Measurements from ENCODE around the gene NDUFA9.

Gene NDUFA9

GRCh38 chr12:4630262-4630661 lies 18.7 kb upstream of the NDUFA9 start:
- H3K27me3 ChIP-seq = peaks cover 64% of the 10 kb centered on the region
- no peaks in the 10 kb centered on the region for H3K9me3 ChIP-seq
- no peak for DNase-seq
- H3K36me3 ChIP-seq = no peaks in the 10 kb centered on the region
- H3K4me3 ChIP-seq (ENCODE audit: low read depth, low read length) = no peak overlapping the region
- H3K4me1 ChIP-seq = no peaks in the 10 kb centered on the region
- no peak for TF ChIP-seq CTCF (IDR thresholded peaks at IDR 0.05; ENCODE audit: low read depth, low read length)

- DNase-seq = no peak
- Histone ChIP-seq H3K4me3 (ENCODE audit: low read depth, low read length) (no peak overlapping the region), H3K36me3 (no peaks in the 10 kb centered on the region), H3K4me1 (no peaks in the 10 kb centered on the region; the same call in 1 of the 2 replicates), H3K27me3 (peaks cover 41% of the 10 kb centered on the region), H3K9me3 (no peaks in the 10 kb centered on the region)
- no peak for TF ChIP-seq CTCF (IDR thresholded peaks at IDR 0.05; ENCODE audit: low read depth, low read length)
These were observed 5.2 kb upstream of the NDUFA9 start for GRCh38 chr12:4643747-4644146.

DNA sequence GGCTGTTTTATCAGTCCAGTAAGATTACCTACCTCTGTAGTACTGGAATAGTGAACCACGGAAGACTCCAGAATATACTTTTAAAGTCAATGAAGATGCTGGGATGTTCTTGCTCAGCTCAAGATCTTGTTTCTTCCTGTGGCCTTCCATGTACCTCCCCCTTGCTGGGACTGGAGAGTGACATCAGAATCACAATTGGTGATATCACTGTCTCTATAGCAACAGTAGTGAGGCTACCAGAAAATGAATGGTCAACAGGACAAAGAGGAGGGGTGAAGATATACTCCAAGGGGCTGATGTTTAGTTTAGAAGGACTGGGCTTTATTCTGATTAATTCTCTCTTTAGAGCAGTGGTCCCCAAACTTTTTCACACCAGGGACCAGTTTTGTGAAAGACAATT lies 3.9 kb upstream of the NDUFA9 start:
- no peak for TF ChIP-seq CTCF (IDR thresholded peaks at IDR 0.05; ENCODE audit: low read depth, low read length)
- no peak for DNase-seq
- H3K27me3 ChIP-seq = peaks cover 38% of the 10 kb centered on the region

DNA sequence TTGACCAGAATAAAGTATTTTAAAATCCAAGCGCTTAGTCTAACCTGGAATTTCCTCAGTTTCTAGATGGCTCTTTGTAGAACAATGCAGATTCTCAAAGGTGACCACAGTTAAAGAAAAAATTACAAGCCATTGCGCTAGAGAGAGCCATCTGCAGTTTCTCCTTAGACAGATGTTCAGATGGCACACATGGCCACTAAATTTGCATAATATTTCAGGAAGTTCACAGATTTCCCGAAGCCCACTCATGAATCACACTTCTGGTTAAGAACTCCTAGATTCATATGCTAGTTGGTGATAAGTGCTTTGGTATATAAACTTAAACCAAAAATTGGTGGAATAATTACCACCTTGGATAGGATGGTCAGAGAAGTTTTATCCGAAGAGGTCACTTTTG lies 812 bp upstream of the NDUFA9 start:
- Histone ChIP-seq H3K27me3 (peaks cover 29% of the 10 kb centered on the region), H3K4me3 (ENCODE audit: low read depth, low read length) (peak overlapping the region; percentile 98), H3K4me1 (no peaks in the 10 kb centered on the region; the same call in 1 of the 2 replicates), H3K36me3 (no peaks in the 10 kb centered on the region; the same call in 1 of the 2 replicates), H3K9me3 (no peaks in the 10 kb centered on the region)
- no peak for TF ChIP-seq CTCF (IDR thresholded peaks at IDR 0.05; ENCODE audit: low read depth, low read length)
- DNase-seq = no peak

More for the DNA sequence above, 3.9 kb upstream of the NDUFA9 start:
- Histone ChIP-seq H3K9me3 (no peaks in the 10 kb centered on the region), H3K36me3 (no peaks in the 10 kb centered on the region), H3K4me3 (ENCODE audit: low read depth, low read length) (no peak overlapping the region), H3K4me1 (no peaks in the 10 kb centered on the region; the same call in 1 of the 2 replicates)

DNA sequence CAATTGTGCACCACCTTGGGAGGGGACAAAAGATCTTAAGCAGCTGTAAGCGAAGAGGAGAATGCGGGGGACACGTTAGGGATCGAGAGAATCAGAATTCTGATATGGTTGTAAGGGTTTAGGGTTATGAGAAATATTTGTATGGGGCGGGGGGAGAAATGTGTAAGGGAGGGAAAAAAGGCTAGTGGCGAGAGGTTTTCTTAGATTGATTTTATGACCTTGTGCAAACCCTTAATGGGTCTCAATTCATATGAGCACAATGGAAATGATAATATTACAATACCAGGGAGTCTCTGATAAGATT lies 396 bp downstream of the NDUFA9 start:
- TF ChIP-seq CTCF (IDR thresholded peaks at IDR 0.05; ENCODE audit: low read depth, low read length) = no peak
- DNase-seq = no peak
- Histone ChIP-seq H3K4me3 (ENCODE audit: low read depth, low read length) (peak overlapping the region; percentile 98), H3K27me3 (peaks cover 21% of the 10 kb centered on the region), H3K36me3 (peaks cover 6% of the 10 kb centered on the region), H3K4me1 (no peaks in the 10 kb centered on the region; the same call in 1 of the 2 replicates), H3K9me3 (no peaks in the 10 kb centered on the region)

DNA sequence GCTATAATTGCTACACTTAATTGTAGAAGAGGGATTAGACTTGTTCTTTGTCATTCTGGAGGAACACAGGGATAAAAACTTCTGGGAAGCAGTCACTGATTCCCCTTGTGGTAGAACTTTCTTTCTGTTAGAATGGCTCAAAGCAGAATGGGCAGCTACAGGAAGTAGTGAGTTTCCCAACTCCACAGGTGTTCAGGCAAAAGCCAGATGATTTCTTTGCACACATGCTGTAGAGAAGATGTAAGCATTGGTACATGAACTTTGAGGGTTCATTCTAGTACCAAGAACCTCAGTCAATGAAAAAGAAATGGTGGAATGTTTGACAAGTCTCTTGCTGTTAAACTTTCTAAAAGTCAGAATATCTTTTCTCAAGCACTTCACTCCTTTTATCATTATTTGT lies 4.3 kb downstream of the NDUFA9 start:
- no peak overlapping the region for H3K4me3 ChIP-seq (ENCODE audit: low read depth, low read length)
- 0 out of 2 replicates have a peak, but pooled peaks have one; percentile 8 for TF ChIP-seq CTCF (IDR thresholded peaks at IDR 0.05; ENCODE audit: low read depth, low read length)
- no peaks in the 10 kb centered on the region for H3K9me3 ChIP-seq
- peaks cover 43% of the 10 kb centered on the region for H3K36me3 ChIP-seq
- H3K27me3 ChIP-seq = no peaks in the 10 kb centered on the region
- no peaks in the 10 kb centered on the region; the same call in 1 of the 2 replicates for H3K4me1 ChIP-seq
- DNase-seq = no peak

All from BE2C (cell line).